Panc1 (cell line): ENCODE data around the gene SPINK6. TPM values are rescaled to one million over a fixed set of nuclear protein-coding genes. Genes with fewer than 3 reads are reported as not detected.

ENCODE experiments used
- ATAC-seq: fragments of 200-7000 bp; cut with Tn5 transposase; 2 replicates; pipeline ENCODE4 v1.9.1; 2020; ENCODE audit warnings: mild to moderate bottlenecking, moderate library complexity
- BruUV-seq: library from RNA; stranded (reverse); fragments of 400-500 nt; replicated peaks from 2 replicates; lab custom pipeline; 2021; lab: Mats Ljungman, UMichigan
- CTCF ChIA-PET: fragments of 300-600 bp; sonication (Branson Sonifier 250); formaldehyde crosslinking; loops from one replicate; lab custom pipeline; 2022; ENCODE audit warnings: antibody characterized with exemption; lab: Charles Lee
- POLR2A ChIA-PET: fragments of 300-600 bp; sonication (Branson Sonifier 250); formaldehyde crosslinking; loops from one replicate; lab custom pipeline; 2022; ENCODE audit warnings: antibody characterized with exemption; lab: Charles Lee
- DNase-seq: peaks from one replicate; pipeline ENCODE4 v3.0.0-alpha.2; 2010; ENCODE audit warnings: low read depth, low spot score
- H3K27ac ChIP-seq: 2 replicates; pipeline ENCODE4 v1.5.1; 2011; ENCODE audit warnings: mild to moderate bottlenecking, low read length, inconsistent platforms
- H3K27me3 ChIP-seq: fragments of 200-500 bp; sonication (Bioruptor generic); 2 replicates; pipeline ENCODE4 v1.6.0; 2014; ENCODE audit warnings: low read length, inconsistent platforms; ENCODE audit not compliant: control insufficient read depth, insufficient read depth
- H3K36me3 ChIP-seq: fragments of 200-500 bp; sonication (Bioruptor generic); 2 replicates; pipeline ENCODE4 v1.5.1; 2014; ENCODE audit warnings: inconsistent platforms, mild to moderate bottlenecking, low read length, moderate library complexity; ENCODE audit not compliant: control insufficient read depth, insufficient read depth
- H3K4me1 ChIP-seq: 2 replicates; pipeline ENCODE4 v1.5.1; 2011; ENCODE audit warnings: inconsistent platforms, mild to moderate bottlenecking, low read length, moderate library complexity; ENCODE audit not compliant: control insufficient read depth, insufficient read depth
- H3K4me3 ChIP-seq, 2 experiments: 2 replicates each; pipeline ENCODE4 v1.5.1; 2011 to 2012; ENCODE audit warnings: low read depth in 2 of 2, low read length in 2 of 2, mild to moderate bottlenecking in 2 of 2, inconsistent platforms in 1 of 2, moderate library complexity in 1 of 2
- H3K9me3 ChIP-seq: fragments of 200-500 bp; sonication (Bioruptor generic); 2 replicates; pipeline ENCODE4 v1.5.1; 2014; ENCODE audit warnings: low read depth, mild to moderate bottlenecking, inconsistent platforms, low read length, moderate library complexity; ENCODE audit not compliant: control insufficient read depth, insufficient read depth
- POLR2AphosphoS5 ChIP-seq: IDR thresholded peaks from 2 replicates; pipeline ENCODE4 v1.6.1; 2012; ENCODE audit warnings: mild to moderate bottlenecking, low read depth, low read length, moderate library complexity
- SIN3A ChIP-seq: IDR thresholded peaks from 2 replicates; pipeline ENCODE4 v1.6.1; 2012; ENCODE audit warnings: low read depth, mild to moderate bottlenecking, low read length, moderate library complexity, borderline replicate concordance; ENCODE audit not compliant: insufficient read depth
- TCF7L2 ChIP-seq: IDR thresholded peaks from 2 replicates; pipeline ENCODE4 v1.6.1; 2011; ENCODE audit warnings: mild to moderate bottlenecking, low read depth, low read length, inconsistent platforms
- in situ Hi-C: cut with HindIII; loops from 2 replicates; pipeline ENCODE4 v1.10.0; 2016; ENCODE audit warnings: low sequenced_read_pairs, low pct_unique_long_range_greater_than_20kb
- intact Hi-C: fragments of 100-400 bp; cut with micrococcal nuclease; formaldehyde crosslinking; loops from one replicate; pipeline ENCODE4 v1.10.0; 2022; ENCODE audit not compliant: unreplicated experiment
- total RNA-seq: library from RNA; stranded (reverse); gene quantifications from one replicate; pipeline ENCODE4 v1.2.1, GENCODE V29; 2021; ENCODE audit not compliant: unreplicated experiment
- TF ChIP-seq, protein P1 (sequence below): fragments of 450-650 bp; IDR thresholded peaks from 2 replicates; pipeline ENCODE4 v1.5.1; 2017; ENCODE audit warnings: mild to moderate bottlenecking
- TF ChIP-seq, protein P2 (sequence below), 2 experiments: IDR thresholded peaks; 2 replicates each; pipeline ENCODE4 v1.6.1; 2011 to 2012; ENCODE audit warnings: low read depth in 2 of 2, control low read depth in 1 of 2, low read length in 1 of 2, mild to moderate bottlenecking in 1 of 2, moderate library complexity in 1 of 2; ENCODE audit not compliant: insufficient read depth in 1 of 2

SPINK6 gene
- total RNA-seq, 1 experiment from 2014 or later: not detected

DNA sequence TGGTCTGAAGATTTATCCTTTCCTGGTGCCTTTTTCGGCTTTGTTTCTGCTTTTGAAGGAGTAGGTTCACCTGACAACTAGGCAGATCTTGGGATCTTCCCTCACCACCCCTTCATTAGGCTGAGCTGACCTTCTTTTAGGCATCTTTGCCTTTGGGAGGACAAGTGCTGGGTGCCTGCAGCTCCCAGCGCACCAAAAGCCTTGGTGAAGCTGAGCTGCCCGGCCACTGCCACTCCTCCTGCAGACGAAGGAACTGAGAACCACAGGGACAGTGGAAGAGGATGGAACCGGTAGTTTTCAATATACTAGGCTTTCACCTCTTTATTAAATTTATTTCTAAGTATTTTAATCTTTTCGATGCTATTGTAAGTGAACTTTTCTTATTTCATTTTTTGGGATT lies 18.7 kb downstream of the SPINK6 start:
- no peaks in the 10 kb centered on the region for H3K27me3 ChIP-seq
- DNase-seq (no peak), ATAC-seq (no peak)
- H3K27ac ChIP-seq: no peak overlapping the region
- intact Hi-C loops (no loop called here), in situ Hi-C loops (no loop called here)
- H3K9me3 ChIP-seq: no peaks in the 10 kb centered on the region
- BruUV-seq: no TSS peak
- no peaks in the 10 kb centered on the region for H3K4me1 ChIP-seq
- H3K4me3 ChIP-seq: no peak overlapping the region
- ChIA-PET CTCF (no interaction called here), POLR2A (no interaction called here)
- TF ChIP-seq, protein P1, sequence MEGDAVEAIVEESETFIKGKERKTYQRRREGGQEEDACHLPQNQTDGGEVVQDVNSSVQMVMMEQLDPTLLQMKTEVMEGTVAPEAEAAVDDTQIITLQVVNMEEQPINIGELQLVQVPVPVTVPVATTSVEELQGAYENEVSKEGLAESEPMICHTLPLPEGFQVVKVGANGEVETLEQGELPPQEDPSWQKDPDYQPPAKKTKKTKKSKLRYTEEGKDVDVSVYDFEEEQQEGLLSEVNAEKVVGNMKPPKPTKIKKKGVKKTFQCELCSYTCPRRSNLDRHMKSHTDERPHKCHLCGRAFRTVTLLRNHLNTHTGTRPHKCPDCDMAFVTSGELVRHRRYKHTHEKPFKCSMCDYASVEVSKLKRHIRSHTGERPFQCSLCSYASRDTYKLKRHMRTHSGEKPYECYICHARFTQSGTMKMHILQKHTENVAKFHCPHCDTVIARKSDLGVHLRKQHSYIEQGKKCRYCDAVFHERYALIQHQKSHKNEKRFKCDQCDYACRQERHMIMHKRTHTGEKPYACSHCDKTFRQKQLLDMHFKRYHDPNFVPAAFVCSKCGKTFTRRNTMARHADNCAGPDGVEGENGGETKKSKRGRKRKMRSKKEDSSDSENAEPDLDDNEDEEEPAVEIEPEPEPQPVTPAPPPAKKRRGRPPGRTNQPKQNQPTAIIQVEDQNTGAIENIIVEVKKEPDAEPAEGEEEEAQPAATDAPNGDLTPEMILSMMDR: no peak
- TF ChIP-seq SIN3A (no peak), POLR2AphosphoS5 (no peak), TCF7L2 (no peak)
- TF ChIP-seq, protein P2, sequence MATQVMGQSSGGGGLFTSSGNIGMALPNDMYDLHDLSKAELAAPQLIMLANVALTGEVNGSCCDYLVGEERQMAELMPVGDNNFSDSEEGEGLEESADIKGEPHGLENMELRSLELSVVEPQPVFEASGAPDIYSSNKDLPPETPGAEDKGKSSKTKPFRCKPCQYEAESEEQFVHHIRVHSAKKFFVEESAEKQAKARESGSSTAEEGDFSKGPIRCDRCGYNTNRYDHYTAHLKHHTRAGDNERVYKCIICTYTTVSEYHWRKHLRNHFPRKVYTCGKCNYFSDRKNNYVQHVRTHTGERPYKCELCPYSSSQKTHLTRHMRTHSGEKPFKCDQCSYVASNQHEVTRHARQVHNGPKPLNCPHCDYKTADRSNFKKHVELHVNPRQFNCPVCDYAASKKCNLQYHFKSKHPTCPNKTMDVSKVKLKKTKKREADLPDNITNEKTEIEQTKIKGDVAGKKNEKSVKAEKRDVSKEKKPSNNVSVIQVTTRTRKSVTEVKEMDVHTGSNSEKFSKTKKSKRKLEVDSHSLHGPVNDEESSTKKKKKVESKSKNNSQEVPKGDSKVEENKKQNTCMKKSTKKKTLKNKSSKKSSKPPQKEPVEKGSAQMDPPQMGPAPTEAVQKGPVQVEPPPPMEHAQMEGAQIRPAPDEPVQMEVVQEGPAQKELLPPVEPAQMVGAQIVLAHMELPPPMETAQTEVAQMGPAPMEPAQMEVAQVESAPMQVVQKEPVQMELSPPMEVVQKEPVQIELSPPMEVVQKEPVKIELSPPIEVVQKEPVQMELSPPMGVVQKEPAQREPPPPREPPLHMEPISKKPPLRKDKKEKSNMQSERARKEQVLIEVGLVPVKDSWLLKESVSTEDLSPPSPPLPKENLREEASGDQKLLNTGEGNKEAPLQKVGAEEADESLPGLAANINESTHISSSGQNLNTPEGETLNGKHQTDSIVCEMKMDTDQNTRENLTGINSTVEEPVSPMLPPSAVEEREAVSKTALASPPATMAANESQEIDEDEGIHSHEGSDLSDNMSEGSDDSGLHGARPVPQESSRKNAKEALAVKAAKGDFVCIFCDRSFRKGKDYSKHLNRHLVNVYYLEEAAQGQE (IDR thresholded peaks at IDR 0.05; ENCODE audit: insufficient read depth in 1 of 2, low read depth in 2 of 2, low read length in 1 of 2): no peak
- no peaks in the 10 kb centered on the region for H3K36me3 ChIP-seq

DNA sequence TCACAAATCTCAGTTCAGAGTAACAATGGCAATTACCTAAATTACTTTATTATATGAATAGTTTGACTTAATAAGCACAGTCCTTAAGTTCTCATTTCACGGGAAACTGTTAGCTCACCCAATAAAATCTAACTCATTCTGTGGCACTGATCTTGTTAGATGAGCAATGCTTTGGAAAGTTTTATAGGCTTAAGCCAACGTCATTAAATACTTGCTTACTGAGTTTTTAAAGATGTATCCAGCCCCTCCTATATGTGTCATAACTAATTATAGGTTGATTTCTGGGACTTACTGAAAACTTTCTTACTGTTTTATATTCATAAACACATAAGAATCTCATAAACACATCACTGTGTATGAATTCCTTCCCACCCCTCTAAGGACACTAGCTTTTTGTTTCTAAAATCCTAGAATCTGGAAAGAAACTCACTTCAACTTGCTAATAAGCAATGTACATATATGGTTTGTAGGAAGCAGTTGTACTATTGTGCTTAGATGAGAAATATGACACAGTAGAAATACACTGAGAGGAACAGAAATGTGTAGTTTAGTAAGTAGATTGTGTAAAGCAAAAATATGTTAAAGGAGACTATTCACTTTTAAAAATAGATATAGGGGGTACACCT lies 21.4 kb downstream of the SPINK6 start:
- ATAC-seq (no peak), DNase-seq (no peak)
- Histone ChIP-seq H3K4me1 (no peaks in the 10 kb centered on the region), H3K4me3 (no peak overlapping the region), H3K27me3 (no peaks in the 10 kb centered on the region), H3K36me3 (no peaks in the 10 kb centered on the region), H3K27ac (no peak overlapping the region), H3K9me3 (no peaks in the 10 kb centered on the region)
- in situ Hi-C loops: no loop called here
- BruUV-seq: no TSS peak
- intact Hi-C loops: no loop called here
- ChIA-PET POLR2A (no interaction called here), CTCF (no interaction called here)
- TF ChIP-seq POLR2AphosphoS5 (no peak), TCF7L2 (no peak), SIN3A (no peak)
- TF ChIP-seq, protein P2 (IDR thresholded peaks at IDR 0.05; ENCODE audit: insufficient read depth in 1 of 2, low read depth in 2 of 2, low read length in 1 of 2): no peak
- TF ChIP-seq, protein P1: no peak
